Lung (tissue), 12 donors: ENCODE results near the gene ALX4. TPM values are rescaled to one million over a fixed set of nuclear protein-coding genes. Genes with fewer than 3 reads are reported as not detected.

Experiments used
- ATAC-seq: fragments of 200-7000 bp; cut with Tn5 transposase; one replicate; pipeline ENCODE4 v1.9.1; 2020; ENCODE audit warnings: moderate number of reproducible peaks; ENCODE audit not compliant: insufficient read depth, low FRiP score
- DNase-seq, 3 donors: peaks; one replicate each; pipeline ENCODE4 v3.0.0-alpha.2; 2013 to 2017
- H3K27ac ChIP-seq, 2 donors: one replicate each; pipeline ENCODE4 v1.5.1; 2013; ENCODE audit warnings: mild to moderate bottlenecking in 2 of 2, moderate library complexity in 2 of 2, control low read depth in 1 of 2, inconsistent platforms in 1 of 2, low read depth in 1 of 2, low read length in 1 of 2
- H3K27me3 ChIP-seq, 3 donors: one replicate each; pipeline ENCODE4 v1.5.1; 2013; ENCODE audit warnings: low read length in 2 of 3; ENCODE audit not compliant: control insufficient read depth in 3 of 3, insufficient read depth in 3 of 3
- H3K36me3 ChIP-seq, 4 donors: one replicate each; pipeline ENCODE4 v1.5.1; 2013; ENCODE audit warnings: low read length in 4 of 4, mild to moderate bottlenecking in 1 of 4, moderate library complexity in 1 of 4; ENCODE audit not compliant: control insufficient read depth in 4 of 4, insufficient read depth in 4 of 4
- H3K4me1 ChIP-seq, 5 donors: one replicate each; pipeline ENCODE4 v1.5.1; 2013; ENCODE audit warnings: low read length in 5 of 5, mild to moderate bottlenecking in 2 of 5, moderate library complexity in 1 of 5; ENCODE audit not compliant: control insufficient read depth in 5 of 5, insufficient read depth in 5 of 5
- H3K4me3 ChIP-seq: one replicate; pipeline ENCODE4 v1.5.1; 2013; ENCODE audit warnings: mild to moderate bottlenecking, control low read depth, moderate library complexity
- H3K9ac ChIP-seq, 2 donors: one replicate each; pipeline ENCODE4 v1.5.1; 2013; ENCODE audit warnings: low read length in 2 of 2, control low read depth in 1 of 2; ENCODE audit not compliant: insufficient read depth in 1 of 2
- H3K9me3 ChIP-seq, 4 donors: one replicate each; pipeline ENCODE4 v1.5.1; 2013; ENCODE audit warnings: low read length in 3 of 4, mild to moderate bottlenecking in 1 of 4, moderate library complexity in 1 of 4; ENCODE audit not compliant: control insufficient read depth in 4 of 4, insufficient read depth in 3 of 4
- CTCF ChIP-seq: IDR thresholded peaks from 2 replicates; pipeline ENCODE4 v1.5.1; 2012; ENCODE audit warnings: mild to moderate bottlenecking; ENCODE audit errors: control extremely low read depth, extremely low read depth
- WGBS, 2 donors: extraction: QIAGEN DNeasy Blood & Tissue Kit; methylation state at CpG; one replicate each; pipeline ENCODE4 v1.1.7; 2013; 5-methylcytosine and 5-hydroxymethylcytosine counted together
- polyA plus RNA-seq, 2 donors: library from polyadenylated mRNA; stranded (reverse); fragments of 200-250 nt; gene quantifications; one replicate each; pipeline ENCODE4 v1.2.1, GENCODE V29; 2013
- total RNA-seq, 2 donors: library from RNA; depleted of rRNA in 1 of 2; stranded (reverse); fragments of >200 nt in 1 of 2; gene quantifications; one replicate each; pipeline ENCODE4 v1.2.1, GENCODE V29; 2014 to 2021
- donor health status: control.
- donor health status: control.
- donor health status: Bipolar disorder and iron deficiency.
- donor health status: healthy.
- donor health status: DM: yes; HTN: yes; CAD: no.

Gene ALX4
- total and polyA plus RNA-seq, 4 donors: 0.01 to 0.06 TPM; not detected in 2

DNA sequence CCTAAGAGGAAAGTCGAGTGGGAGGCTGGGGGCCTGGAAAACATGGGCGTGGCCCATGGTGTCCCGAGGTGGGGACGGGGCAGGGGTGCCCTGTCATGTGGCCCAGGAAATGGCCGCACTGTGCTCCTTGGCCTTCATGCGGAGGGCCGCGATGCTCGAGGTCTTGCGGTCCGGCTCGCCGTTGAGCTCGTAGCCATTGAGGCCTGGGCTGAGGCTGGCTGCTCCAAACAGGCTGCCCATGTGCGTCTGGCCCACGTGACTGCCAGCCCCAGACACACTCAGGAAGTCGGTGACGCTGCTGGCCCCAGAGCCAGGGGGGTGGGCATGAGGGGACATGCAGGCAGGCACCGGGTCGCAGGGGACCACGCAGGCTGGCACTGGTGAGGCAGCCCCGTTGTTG, 45.2 kb downstream of the ALX4 start:
- no peaks in the 10 kb centered on the region for H3K36me3 ChIP-seq
- TF ChIP-seq CTCF: no peak
- H3K9me3 ChIP-seq: no peaks in the 10 kb centered on the region
- peaks cover 0 to under 1% (median 0%) of the 10 kb centered on the region in 5 donors for H3K4me1 ChIP-seq
- no peak overlapping the region for H3K4me3 ChIP-seq
- no peaks in the 10 kb centered on the region for H3K27me3 ChIP-seq
- H3K27ac ChIP-seq: no peak overlapping the region
- 85 to 93% methylated on average over 22 of the region's 22 CpGs for WGBS, 2 donors
- DNase-seq: no peak
- H3K9ac ChIP-seq: no peak overlapping the region
- no peak for ATAC-seq

- H3K9me3 ChIP-seq: no peaks in the 10 kb centered on the region
- H3K4me1 ChIP-seq: no peaks in the 10 kb centered on the region
- DNase-seq: no peak
- 80 to 84% methylated on average over 6 to 8 of the region's 8 CpGs for WGBS, 2 donors
- no peak for ATAC-seq
- H3K27me3 ChIP-seq: no peaks in the 10 kb centered on the region
- no peak overlapping the region for H3K9ac ChIP-seq
- no peak overlapping the region for H3K4me3 ChIP-seq
- no peaks in the 10 kb centered on the region for H3K36me3 ChIP-seq
- H3K27ac ChIP-seq: no peak overlapping the region
- TF ChIP-seq CTCF: no peak
Measured at GRCh38 chr11:44264438-44264749, 45.5 kb downstream of the ALX4 start.

- WGBS, 2 donors: 83 to 91% methylated on average over 20 of the region's 20 CpGs
- H3K27ac ChIP-seq: no peak overlapping the region
Measured at GRCh38 chr11:44263738-44264437, 46.1 kb downstream of the ALX4 start.

More at GRCh38 chr11:44263738-44264437, 46.1 kb downstream of the ALX4 start:
- no peaks in the 10 kb centered on the region for H3K36me3 ChIP-seq
- no peak overlapping the region for H3K4me3 ChIP-seq
- no peak overlapping the region for H3K9ac ChIP-seq
- ATAC-seq: no peak
- no peaks in the 10 kb centered on the region for H3K27me3 ChIP-seq
- H3K4me1 ChIP-seq: no peaks in the 10 kb centered on the region
- no peaks in the 10 kb centered on the region for H3K9me3 ChIP-seq
- DNase-seq: no peak
- TF ChIP-seq CTCF: no peak
